Peyer's patch (tissue), 4 donors: ENCODE results near the gene TTLL5.

ENCODE experiments used
- CTCF ChIP-seq, 6 experiments: fragments of 450-650 bp in 4 of 6; fragments of 200-600 bp in 2 of 6; sonication (generic) in 1 of 6; IDR thresholded peaks; one replicate each; pipeline ENCODE4 v1.5.1; 2017 to 2019; ENCODE audit warnings: antibody characterized with exemption in 6 of 6, mild to moderate bottlenecking in 3 of 6, moderate library complexity in 1 of 6
- POLR2A ChIP-seq, 2 donors: fragments of 450-650 bp; IDR thresholded peaks; one replicate each; pipeline ENCODE4 v1.5.1; 2017; ENCODE audit warnings: antibody characterized with exemption in 2 of 2, mild to moderate bottlenecking in 2 of 2, moderate library complexity in 2 of 2

GRCh38 chr14:75979071-75979571 is 318.1 kb downstream of the TTLL5 start:
- TF ChIP-seq CTCF (IDR thresholded peaks at IDR 0.05) (peak in 3 of 6 experiments; percentile 18 to 53 (median 48)), POLR2A (IDR thresholded peaks at IDR 0.05) (no peak)
